HAP-1 (cell line): ENCODE measurements around the gene RPL22L1.
"Not testable (repeated sequence)": the region's sequence is repeated elsewhere in the genome, so short reads cannot be mapped to it uniquely, and the experiment has no call there.

Source experiments
- DNase-seq, 2 experiments: peaks; one replicate each; pipeline ENCODE4 v3.0.0-alpha.2; 2016 to 2020; ENCODE audit warnings: low spot score in 2 of 2
- H3K27me3 ChIP-seq: fragments of 250-450 bp; sonication (Bioruptor Pico); 2 replicates; pipeline ENCODE4 v1.5.1; 2020; ENCODE audit warnings: low read depth, mild to moderate bottlenecking, moderate library complexity
- H3K36me3 ChIP-seq: fragments of 250-450 bp; sonication (Bioruptor Pico); replicated peaks from 2 replicates; pipeline ENCODE4 v1.5.1; 2020; ENCODE audit warnings: mild to moderate bottlenecking
- H3K4me1 ChIP-seq: fragments of 250-450 bp; sonication (Bioruptor Pico); 2 replicates; pipeline ENCODE4 v1.5.1; 2020; ENCODE audit warnings: mild to moderate bottlenecking
- H3K4me3 ChIP-seq: fragments of 250-450 bp; sonication (Bioruptor Pico); 2 replicates; pipeline ENCODE4 v1.5.1; 2020; ENCODE audit warnings: mild to moderate bottlenecking, moderate library complexity
- H3K9me3 ChIP-seq: fragments of 250-450 bp; sonication (Bioruptor Pico); 2 replicates; pipeline ENCODE4 v1.5.1; 2020; ENCODE audit warnings: mild to moderate bottlenecking, moderate library complexity
- in situ Hi-C: fragments of 300-500 bp; cut with MboI; formaldehyde crosslinking; loops from 3 replicates; pipeline ENCODE4 v1.14.3; 2020; ENCODE audit warnings: low sequenced_read_pairs, inconsistent platforms, mixed read lengths

Gene RPL22L1

GRCh38 chr3:170836491-170836890 is 33.5 kb downstream of the RPL22L1 start:
- DNase-seq: no peak
- peaks cover 50% of the 10 kb centered on the region for H3K4me1 ChIP-seq
- no peaks in the 10 kb centered on the region for H3K27me3 ChIP-seq
- in situ Hi-C loops: no loop called here
- H3K4me3 ChIP-seq: no peak overlapping the region
- H3K36me3 ChIP-seq: no peaks in the 10 kb centered on the region
- no peaks in the 10 kb centered on the region for H3K9me3 ChIP-seq

- Histone ChIP-seq H3K4me3 (no peak overlapping the region), H3K36me3 (no peaks in the 10 kb centered on the region), H3K9me3 (no peaks in the 10 kb centered on the region), H3K4me1 (peaks cover 40% of the 10 kb centered on the region), H3K27me3 (no peaks in the 10 kb centered on the region)
- in situ Hi-C loops: no loop called here
- DNase-seq: no peak
Measured at GRCh38 chr3:170835336-170835735, 34.7 kb downstream of the RPL22L1 start.

- no peak overlapping the region for H3K4me3 ChIP-seq
- in situ Hi-C loops: no loop called here
- peaks cover 14% of the 10 kb centered on the region for H3K4me1 ChIP-seq
- DNase-seq: no peak
- no peaks in the 10 kb centered on the region for H3K9me3 ChIP-seq
- H3K36me3 ChIP-seq: no peaks in the 10 kb centered on the region
- H3K27me3 ChIP-seq: no peaks in the 10 kb centered on the region
Measured at GRCh38 chr3:170830580-170830979, 39.4 kb downstream of the RPL22L1 start.

GRCh38 chr3:170829546-170830272 is 40.3 kb downstream of the RPL22L1 start:
- no peak for DNase-seq
- Histone ChIP-seq H3K36me3 (no peaks in the 10 kb centered on the region), H3K4me3 (no peak overlapping the region), H3K4me1 (peaks cover 11% of the 10 kb centered on the region), H3K9me3 (no peaks in the 10 kb centered on the region), H3K27me3 (no peaks in the 10 kb centered on the region)
- in situ Hi-C loops: no loop called here

- Histone ChIP-seq H3K4me3 (no peak overlapping the region), H3K36me3 (no peaks in the 10 kb centered on the region), H3K27me3 (no peaks in the 10 kb centered on the region), H3K9me3 (no peaks in the 10 kb centered on the region), H3K4me1 (no peaks in the 10 kb centered on the region)
- no peak for DNase-seq
- in situ Hi-C loops: no loop called here
Measured at GRCh38 chr3:170826047-170826446, 43.9 kb downstream of the RPL22L1 start.

- not testable (repeated sequence) for H3K4me1 ChIP-seq, H3K27me3 ChIP-seq, H3K9me3 ChIP-seq, H3K4me3 ChIP-seq, H3K36me3 ChIP-seq, DNase-seq
- in situ Hi-C loops: loop anchor here (25.0 kb wide), 1 partner anchor 511 kb away; no protein-coding TSS in a partner anchor
Measured at GRCh38 chr3:170823562-170823961, 46.4 kb downstream of the RPL22L1 start.

- not testable (repeated sequence) for H3K4me1 ChIP-seq, H3K4me3 ChIP-seq, H3K36me3 ChIP-seq, H3K9me3 ChIP-seq, DNase-seq, H3K27me3 ChIP-seq
- in situ Hi-C loops: loop anchor here (10.0 to 25.0 kb wide), 2 partner anchors 404 to 506 kb away; partner anchors contain the start of gene CLDN11
Measured at GRCh38 chr3:170818325-170818724, 51.7 kb downstream of the RPL22L1 start.

- in situ Hi-C loops: loop anchor here (10.0 to 25.0 kb wide), 2 partner anchors 403 to 505 kb away; partner anchors contain the start of gene CLDN11
- H3K27me3 ChIP-seq, H3K4me3 ChIP-seq, H3K36me3 ChIP-seq, H3K4me1 ChIP-seq, DNase-seq, H3K9me3 ChIP-seq: not testable (repeated sequence)
Measured at GRCh38 chr3:170817471-170817870, 52.5 kb downstream of the RPL22L1 start.

- Histone ChIP-seq H3K4me3 (no peak overlapping the region), H3K4me1 (peaks cover 4% of the 10 kb centered on the region), H3K36me3 (no peaks in the 10 kb centered on the region), H3K9me3 (no peaks in the 10 kb centered on the region), H3K27me3 (no peaks in the 10 kb centered on the region)
- in situ Hi-C loops: loop anchor here (10.0 to 25.0 kb wide), 2 partner anchors 402 to 505 kb away; partner anchors contain the start of gene CLDN11
- no peak for DNase-seq
Measured at GRCh38 chr3:170816841-170817240, 53.2 kb downstream of the RPL22L1 start.

- DNase-seq: no peak
- H3K36me3 ChIP-seq: no peaks in the 10 kb centered on the region
- in situ Hi-C loops: loop anchor here (10.0 to 25.0 kb wide), 2 partner anchors 402 to 504 kb away; partner anchors contain the start of gene CLDN11
- no peaks in the 10 kb centered on the region for H3K9me3 ChIP-seq
- H3K4me3 ChIP-seq: no peak overlapping the region
- H3K27me3 ChIP-seq: no peaks in the 10 kb centered on the region
- H3K4me1 ChIP-seq: peaks cover 9% of the 10 kb centered on the region
Measured at GRCh38 chr3:170816341-170816740, 53.7 kb downstream of the RPL22L1 start.

GRCh38 chr3:170815936-170816335 is 54.1 kb downstream of the RPL22L1 start:
- DNase-seq: no peak
- in situ Hi-C loops: loop anchor here (10.0 to 25.0 kb wide), 2 partner anchors 401 to 504 kb away; partner anchors contain the start of gene CLDN11
- H3K4me1 ChIP-seq: peaks cover 10% of the 10 kb centered on the region
- no peak overlapping the region for H3K4me3 ChIP-seq
- no peaks in the 10 kb centered on the region for H3K36me3 ChIP-seq
- no peaks in the 10 kb centered on the region for H3K27me3 ChIP-seq
- H3K9me3 ChIP-seq: no peaks in the 10 kb centered on the region

GRCh38 chr3:170815340-170815739 is 54.7 kb downstream of the RPL22L1 start:
- Histone ChIP-seq H3K9me3 (no peaks in the 10 kb centered on the region), H3K36me3 (no peaks in the 10 kb centered on the region), H3K4me3 (no peak overlapping the region), H3K4me1 (peaks cover 10% of the 10 kb centered on the region), H3K27me3 (no peaks in the 10 kb centered on the region)
- peak; percentile 53 to 71 for DNase-seq
- in situ Hi-C loops: loop anchor here (10.0 to 25.0 kb wide), 2 partner anchors 401 to 503 kb away; partner anchors contain the start of gene CLDN11
